ENCODE data around the gene CACNA1C.

GRCh38 chr12:2608608-2608945 is 555.8 kb downstream of the CACNA1C start:
- TF ChIP-seq POLR2A (IDR thresholded peaks at IDR 0.05; ENCODE audit: extremely low read depth, insufficient read length) (no peak), MAX (IDR thresholded peaks at IDR 0.05; ENCODE audit: low read depth, low read length) (no peak), MYC (IDR thresholded peaks at IDR 0.05; ENCODE audit: low read depth, low read length) (no peak)
- TF ChIP-seq, protein P1, sequence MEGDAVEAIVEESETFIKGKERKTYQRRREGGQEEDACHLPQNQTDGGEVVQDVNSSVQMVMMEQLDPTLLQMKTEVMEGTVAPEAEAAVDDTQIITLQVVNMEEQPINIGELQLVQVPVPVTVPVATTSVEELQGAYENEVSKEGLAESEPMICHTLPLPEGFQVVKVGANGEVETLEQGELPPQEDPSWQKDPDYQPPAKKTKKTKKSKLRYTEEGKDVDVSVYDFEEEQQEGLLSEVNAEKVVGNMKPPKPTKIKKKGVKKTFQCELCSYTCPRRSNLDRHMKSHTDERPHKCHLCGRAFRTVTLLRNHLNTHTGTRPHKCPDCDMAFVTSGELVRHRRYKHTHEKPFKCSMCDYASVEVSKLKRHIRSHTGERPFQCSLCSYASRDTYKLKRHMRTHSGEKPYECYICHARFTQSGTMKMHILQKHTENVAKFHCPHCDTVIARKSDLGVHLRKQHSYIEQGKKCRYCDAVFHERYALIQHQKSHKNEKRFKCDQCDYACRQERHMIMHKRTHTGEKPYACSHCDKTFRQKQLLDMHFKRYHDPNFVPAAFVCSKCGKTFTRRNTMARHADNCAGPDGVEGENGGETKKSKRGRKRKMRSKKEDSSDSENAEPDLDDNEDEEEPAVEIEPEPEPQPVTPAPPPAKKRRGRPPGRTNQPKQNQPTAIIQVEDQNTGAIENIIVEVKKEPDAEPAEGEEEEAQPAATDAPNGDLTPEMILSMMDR (IDR thresholded peaks at IDR 0.05; ENCODE audit: low read depth, low read length): no peak
